GM19193 (cell line): ENCODE measurements around the gene C3AR1.

ENCODE experiments used
- POLR2A ChIP-seq: IDR thresholded peaks from 4 replicates; pipeline ENCODE4 v1.6.1; 2011; ENCODE audit not compliant: insufficient read depth, insufficient read length; ENCODE audit errors: extremely low read depth

Gene C3AR1

DNA sequence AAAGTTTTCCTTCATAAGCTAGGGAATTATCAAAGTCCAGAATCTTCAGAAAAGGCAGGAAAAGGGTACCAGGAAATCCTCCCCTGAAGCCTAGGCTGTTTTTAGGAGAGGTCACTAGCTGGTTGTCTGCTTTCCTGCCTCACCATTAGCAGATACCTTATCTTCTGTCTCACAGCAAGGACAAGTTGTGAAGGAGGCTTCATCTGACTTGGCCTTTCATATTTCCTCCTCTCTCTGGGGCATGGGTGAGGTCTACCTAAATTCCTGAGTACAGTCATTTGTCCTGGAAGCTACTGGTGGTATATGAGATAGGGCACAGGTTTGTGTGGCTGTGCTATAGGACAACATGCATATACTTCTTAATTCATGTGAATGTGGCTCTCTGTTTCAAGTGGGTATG is 31.4 kb downstream of the C3AR1 start:
- TF ChIP-seq POLR2A, result no peak

GRCh38 chr12:8033153-8034044 is 32.8 kb downstream of the C3AR1 start:
- no peak for TF ChIP-seq POLR2A

- peak; percentile 67 for TF ChIP-seq POLR2A
Measured at GRCh38 chr12:8032242-8033152, 33.7 kb downstream of the C3AR1 start, which contains the start of gene FOXJ2. Gene FOXJ2, plus strand, starts transcription at chr12:8032716. Its CDS starts 7,117 bp downstream, at chr12:8039833.

- no peak for TF ChIP-seq POLR2A
Measured at GRCh38 chr12:8031872-8032241, 34.3 kb downstream of the C3AR1 start.

DNA sequence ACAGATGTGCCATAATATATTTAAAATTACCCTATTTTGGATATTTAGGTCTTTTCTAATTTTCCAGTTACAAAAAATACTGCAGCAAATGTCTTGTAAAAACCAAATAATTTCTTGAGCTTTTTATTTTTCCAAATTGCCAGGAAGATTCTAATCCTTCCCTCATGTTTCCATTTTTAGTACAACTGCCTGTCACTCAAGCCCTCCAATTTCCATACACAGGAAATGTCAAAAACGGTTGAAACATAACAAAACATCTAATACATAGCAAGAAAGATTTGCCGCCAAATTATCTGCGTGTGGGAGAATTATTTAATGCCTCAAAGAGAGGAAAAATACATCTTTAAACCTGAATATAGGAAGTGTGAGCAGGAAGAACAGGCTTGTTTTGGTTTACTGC is 36.0 kb downstream of the C3AR1 start:
- no peak for TF ChIP-seq POLR2A

DNA sequence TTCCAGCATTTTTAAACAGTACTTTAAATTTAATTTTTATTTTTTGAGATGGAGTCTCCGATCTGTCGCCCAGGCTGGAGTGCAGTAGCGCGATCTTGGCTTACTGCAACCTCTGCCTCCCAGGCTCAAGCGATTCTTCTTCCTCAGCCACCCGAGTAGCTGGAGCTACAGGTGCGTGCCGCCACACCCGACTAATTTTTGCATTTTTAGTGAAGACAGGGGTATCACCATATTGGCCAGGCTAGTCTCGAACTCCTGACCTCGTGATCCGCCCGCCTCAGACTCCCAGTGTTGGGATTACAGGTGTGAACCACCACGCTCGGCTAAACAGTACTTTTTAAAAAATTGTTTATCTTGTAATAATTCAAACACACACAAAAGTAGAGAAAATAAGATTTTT is 37.9 kb downstream of the C3AR1 start:
- no peak for TF ChIP-seq POLR2A

DNA sequence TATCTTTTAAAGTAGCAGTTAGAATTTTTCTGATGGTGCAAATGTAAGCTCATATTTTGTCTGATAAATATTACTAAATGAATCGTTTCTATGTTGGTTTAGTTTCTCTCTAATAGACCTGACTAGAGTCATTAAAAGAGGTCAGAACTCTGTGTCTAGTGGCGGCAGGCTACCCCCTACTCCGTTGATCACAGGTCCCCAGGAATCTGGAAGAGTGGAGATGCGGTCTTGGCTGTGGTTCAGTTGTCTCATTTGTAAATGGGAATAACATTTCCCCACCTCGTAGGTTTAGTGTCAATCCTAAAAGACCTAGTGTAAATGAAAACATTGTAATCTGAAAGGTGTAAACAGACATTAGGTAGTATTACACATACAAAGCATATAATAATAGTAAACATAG is 38.3 kb downstream of the C3AR1 start:
- no peak for TF ChIP-seq POLR2A

GRCh38 chr12:8026291-8026900 is 39.8 kb downstream of the C3AR1 start:
- TF ChIP-seq POLR2A, result no peak

DNA sequence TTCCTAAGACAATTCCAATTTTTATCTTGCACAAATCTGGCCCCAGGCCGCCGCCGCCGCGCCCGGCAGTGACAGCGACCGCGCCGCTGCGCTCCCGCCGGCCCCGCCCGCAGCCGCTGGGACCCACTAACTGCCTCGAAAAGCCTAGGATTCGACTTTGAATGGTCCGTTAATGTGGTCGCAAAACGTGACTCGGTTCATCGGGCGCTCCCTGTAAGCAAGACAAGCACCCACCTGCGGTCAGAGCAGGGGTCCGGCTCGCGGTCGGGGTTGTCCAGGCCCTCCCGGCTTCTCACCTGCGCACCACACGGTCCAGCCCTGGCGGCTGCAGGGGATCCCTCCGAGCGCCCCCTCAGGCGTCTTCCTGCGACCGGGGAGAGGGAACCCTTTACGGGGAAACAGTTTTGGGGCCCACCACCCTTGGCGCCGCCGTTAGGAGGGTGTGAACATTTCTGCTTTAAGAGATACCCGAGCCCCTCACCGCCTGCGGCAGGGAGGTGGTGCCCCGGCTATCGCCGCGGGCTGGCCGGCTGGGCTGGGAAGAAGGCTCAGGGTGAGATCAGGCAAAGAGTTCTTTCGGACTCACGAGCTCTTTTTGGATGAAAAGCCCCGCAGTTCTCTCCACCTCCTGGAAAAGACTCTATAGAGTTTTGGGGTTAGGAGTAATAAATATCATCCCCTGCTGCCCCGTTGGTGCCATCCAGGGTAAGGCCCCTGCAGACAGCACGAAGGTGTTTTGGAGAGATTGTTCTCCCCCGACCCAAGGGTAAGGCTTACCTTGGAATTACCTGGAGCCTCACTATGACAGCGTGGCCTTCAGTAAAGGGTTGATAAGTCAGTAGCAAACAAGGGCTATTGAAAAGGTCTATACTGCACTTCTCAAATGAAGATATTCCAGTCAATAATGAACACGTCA is 47.2 kb downstream of the C3AR1 start:
- TF ChIP-seq POLR2A, result no peak

DNA sequence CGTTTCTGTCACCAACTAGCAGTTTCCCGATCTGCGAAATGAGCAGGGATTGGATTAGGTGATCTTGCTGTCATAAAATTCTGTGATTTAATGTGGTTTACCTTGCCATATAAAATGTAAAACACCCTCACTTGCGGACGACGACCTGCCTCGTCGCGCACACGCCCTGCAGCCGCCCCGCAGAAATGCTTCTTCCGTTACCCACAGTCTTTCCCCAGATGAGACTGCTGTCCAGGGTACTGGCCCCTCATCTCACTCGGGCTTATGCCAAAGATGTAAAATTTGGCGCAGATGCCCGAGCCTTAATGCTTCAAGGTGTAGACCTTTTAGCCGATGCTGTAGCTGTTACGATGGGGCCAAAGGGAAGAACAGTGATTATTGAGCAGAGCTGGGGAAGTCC is 51.3 kb downstream of the C3AR1 start:
- TF ChIP-seq POLR2A, result no peak

DNA sequence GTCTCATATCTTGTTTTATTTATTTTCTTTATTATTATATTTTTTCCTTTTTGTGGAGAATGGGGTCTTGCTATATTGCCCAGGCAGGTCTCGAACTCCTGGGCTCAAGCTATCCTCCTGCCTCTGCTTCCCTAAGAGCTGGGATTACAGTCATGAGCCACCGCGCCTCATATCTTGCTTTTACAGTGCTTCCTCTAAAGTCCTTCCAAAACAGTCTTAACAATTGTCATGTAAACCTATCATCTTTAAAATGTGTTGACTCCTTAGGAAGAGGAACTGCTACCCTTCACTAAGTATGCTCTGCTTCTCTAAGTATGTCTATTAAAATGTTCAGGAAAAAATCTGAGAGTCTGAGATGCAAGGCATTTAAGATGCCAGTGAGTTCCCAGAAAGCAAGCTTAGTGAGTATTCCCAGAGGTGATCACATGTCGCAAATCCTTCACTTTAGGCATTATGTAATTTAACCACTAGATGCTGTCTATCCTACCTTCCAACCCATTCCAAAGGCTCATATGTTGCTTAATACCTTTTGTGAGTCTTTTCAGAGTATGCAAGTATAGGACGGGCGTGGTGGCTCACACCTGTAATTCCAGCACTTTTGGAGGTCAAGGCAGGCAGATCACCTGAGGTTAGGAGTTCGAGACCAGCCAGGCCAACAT is 53.4 kb downstream of the C3AR1 start:
- no peak for TF ChIP-seq POLR2A

- no peak for TF ChIP-seq POLR2A
Measured at GRCh38 chr12:8011331-8011730, 54.8 kb downstream of the C3AR1 start.
